GM12874 (cell line): ENCODE results near the gene EVC.

Source experiments
- TF ChIP-seq, protein P1 (sequence below): IDR thresholded peaks from 2 replicates; pipeline ENCODE4 v1.5.1; 2011; ENCODE audit warnings: low read depth, mild to moderate bottlenecking, control low read depth, low read length, moderate library complexity; ENCODE audit not compliant: insufficient read depth

The EVC gene

DNA sequence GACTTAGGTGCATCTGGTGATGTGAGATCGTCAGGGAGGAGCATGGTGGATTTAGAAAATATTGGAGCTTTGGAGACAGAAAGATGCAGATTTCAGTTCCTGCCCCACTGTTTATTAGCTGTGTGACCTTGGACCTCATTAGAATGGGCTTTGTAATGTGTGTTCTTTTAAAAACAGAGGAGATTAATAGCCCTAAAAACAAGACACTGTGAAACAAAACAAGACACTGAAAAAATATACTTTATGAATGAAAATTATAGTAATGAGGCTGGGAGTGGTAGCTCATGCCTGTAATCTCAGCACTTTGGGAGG lies 79.5 kb downstream of the EVC start:
- TF ChIP-seq, protein P1, sequence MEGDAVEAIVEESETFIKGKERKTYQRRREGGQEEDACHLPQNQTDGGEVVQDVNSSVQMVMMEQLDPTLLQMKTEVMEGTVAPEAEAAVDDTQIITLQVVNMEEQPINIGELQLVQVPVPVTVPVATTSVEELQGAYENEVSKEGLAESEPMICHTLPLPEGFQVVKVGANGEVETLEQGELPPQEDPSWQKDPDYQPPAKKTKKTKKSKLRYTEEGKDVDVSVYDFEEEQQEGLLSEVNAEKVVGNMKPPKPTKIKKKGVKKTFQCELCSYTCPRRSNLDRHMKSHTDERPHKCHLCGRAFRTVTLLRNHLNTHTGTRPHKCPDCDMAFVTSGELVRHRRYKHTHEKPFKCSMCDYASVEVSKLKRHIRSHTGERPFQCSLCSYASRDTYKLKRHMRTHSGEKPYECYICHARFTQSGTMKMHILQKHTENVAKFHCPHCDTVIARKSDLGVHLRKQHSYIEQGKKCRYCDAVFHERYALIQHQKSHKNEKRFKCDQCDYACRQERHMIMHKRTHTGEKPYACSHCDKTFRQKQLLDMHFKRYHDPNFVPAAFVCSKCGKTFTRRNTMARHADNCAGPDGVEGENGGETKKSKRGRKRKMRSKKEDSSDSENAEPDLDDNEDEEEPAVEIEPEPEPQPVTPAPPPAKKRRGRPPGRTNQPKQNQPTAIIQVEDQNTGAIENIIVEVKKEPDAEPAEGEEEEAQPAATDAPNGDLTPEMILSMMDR, result no peak

DNA sequence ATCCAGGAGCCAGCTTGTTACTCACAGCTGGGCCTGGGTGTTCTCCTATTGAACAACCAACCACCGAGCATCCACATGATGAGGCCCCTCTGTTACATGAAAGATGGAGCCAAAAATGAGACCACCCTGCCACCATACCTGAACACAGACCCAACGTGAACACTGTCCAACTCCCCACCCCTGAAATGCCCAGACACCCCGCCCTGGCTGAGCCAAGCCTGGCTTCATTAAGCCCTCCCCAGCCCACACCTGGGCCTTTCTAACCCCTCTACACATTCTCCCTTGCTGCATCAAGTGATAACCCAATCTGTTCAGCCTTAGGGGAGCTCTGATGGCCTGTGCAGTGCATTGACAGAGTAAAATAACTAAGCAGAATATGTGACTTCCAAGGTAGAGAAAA lies 80.7 kb downstream of the EVC start:
- TF ChIP-seq, protein P1, result no peak

DNA sequence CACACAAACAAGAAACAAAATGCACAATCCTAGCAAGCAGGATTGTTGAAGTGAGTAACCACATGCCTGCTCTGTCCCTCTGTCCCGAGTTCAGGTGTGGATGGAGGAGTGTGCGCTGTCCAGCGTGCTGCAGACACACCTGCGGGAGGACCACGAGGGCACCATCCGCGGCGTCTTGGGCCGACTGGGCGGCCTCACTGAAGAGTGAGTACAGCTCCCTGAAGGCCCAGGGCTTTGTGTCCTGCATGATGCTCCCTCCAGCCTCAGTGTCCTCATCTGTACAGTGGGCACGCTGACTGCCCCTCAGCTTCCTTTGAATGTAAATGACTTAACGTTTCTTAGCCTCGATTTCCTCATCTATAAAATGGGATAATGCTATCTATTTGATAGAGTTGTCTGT lies 82.5 kb downstream of the EVC start:
- TF ChIP-seq, protein P1, result no peak

DNA sequence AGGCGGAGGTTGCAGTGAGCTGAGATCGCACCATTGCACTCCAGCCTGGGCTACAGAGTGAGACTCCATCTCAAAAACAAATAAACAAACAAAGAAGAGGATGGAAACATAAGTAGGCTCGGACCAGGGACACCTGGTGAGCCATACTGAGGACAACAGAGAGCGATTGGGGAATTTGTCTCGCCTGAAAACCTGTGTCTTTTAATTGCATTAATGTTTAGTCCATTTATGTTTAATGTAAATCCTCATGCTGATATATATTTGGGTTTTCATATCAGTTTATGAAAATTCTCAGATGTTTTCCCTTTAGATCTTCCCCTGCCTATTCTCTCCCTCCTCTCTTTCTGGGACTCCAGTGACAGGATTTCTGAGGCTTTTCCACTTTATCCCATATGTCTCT lies 84.6 kb downstream of the EVC start:
- TF ChIP-seq, protein P1, result no peak

DNA sequence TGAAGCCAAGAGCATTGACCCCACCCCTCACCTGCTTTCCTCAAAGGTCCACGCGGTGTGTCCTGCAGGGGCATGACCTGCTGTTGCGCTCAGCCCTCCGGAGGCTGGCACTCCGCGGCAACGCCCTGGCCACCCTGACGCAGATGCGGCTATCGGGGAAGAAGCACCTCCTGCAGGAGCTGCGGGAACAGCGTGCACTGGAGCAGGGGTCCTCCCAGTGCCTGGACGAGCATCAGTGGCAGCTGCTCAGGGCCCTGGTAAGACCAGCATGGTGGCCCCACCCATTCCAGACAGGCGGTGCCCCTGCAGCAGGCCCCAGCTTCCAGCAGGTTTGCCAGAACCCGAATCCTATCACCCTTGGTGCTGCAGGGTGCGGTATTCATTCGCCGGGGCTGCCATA lies 86.0 kb downstream of the EVC start:
- TF ChIP-seq, protein P1, result no peak

DNA sequence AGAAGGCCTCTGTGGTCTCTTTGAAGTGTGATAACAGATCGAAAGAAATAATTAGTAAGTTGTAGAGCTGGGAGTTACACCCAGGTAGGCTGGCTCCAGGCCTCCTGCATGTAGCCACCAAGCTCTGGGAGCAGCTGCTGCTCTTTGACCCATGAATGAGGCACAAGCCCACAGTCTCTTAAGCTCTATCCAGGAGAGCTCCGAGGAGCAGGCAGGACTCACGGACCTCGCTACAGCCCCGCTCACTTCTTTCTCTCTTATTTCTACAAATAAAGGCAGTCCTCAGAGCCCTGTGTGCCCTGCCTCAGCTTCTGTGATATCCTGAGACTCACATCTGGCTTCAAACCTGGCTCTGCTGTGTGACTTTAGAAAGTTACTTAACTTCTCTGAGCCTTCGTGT lies 86.9 kb downstream of the EVC start:
- TF ChIP-seq, protein P1, result no peak

DNA sequence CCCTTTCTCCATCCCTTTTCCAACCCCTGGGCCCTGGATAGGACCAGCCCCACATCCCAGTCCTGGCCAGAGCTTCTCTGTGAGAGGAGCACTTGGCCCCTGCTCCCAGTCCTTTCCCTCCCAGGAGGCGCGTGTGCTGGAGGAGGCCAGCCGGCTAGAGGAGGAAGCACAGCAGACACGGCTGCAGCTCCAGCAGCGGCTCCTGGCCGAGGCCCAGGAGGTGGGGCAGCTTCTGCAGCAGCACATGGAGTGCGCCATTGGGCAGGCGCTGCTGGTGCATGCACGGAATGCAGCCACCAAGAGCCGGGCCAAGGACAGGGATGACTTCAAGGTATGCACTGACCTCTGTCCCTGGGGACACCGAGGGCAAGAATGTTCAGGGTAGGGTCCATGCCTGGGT lies 87.5 kb downstream of the EVC start:
- TF ChIP-seq, protein P1, result no peak

DNA sequence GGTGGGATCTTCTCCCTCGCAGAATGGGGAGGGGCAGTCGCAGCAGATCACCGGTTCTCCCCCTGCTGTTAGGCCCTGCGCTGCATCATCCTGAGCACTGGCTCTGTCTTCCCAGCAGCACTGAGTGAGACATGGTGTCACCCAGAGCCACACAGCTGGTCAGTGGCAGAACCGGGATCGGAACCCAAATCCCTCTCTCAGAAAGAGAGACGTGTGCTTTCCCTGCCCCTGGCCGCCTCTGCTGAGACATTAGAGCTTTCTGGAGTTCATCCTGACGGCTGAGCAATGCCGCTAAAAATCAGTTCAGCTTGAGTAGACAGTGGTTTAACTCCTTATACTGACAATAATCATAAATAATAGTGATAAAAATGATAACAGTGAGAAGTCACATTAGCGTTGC lies 87.9 kb downstream of the EVC start:
- TF ChIP-seq, protein P1, result no peak
